Liver (tissue), 3 donors: ENCODE measurements around the gene NIT2.

Experiments used
- ATF3 ChIP-seq: IDR thresholded peaks from 2 replicates; pipeline ENCODE4 v1.6.1; 2016; ENCODE audit warnings: antibody characterized with exemption
- CTCF ChIP-seq: fragments of 150-350 bp; IDR thresholded peaks from 2 replicates; pipeline ENCODE4 v1.5.1; 2017; ENCODE audit warnings: improper control_type of control experiment, low read depth, low read length; ENCODE audit not compliant: missing input control
- NR2F2 ChIP-seq: IDR thresholded peaks from 2 replicates; pipeline ENCODE4 v1.6.1; 2016; ENCODE audit warnings: antibody characterized with exemption
- ZBTB33 ChIP-seq: IDR thresholded peaks from 2 replicates; pipeline ENCODE4 v1.6.1; 2016; ENCODE audit warnings: antibody characterized with exemption
- donor health status: healthy.
- donor health status: healthy.

- TF ChIP-seq CTCF, result no peak
- no peak for TF ChIP-seq ATF3
- TF ChIP-seq NR2F2, result no peak
- TF ChIP-seq ZBTB33, result no peak
Measured at GRCh38 chr3:100403362-100404249, 69.0 kb downstream of the NIT2 start.
